Suprapubic skin (tissue), 3 donors: ENCODE results near the gene VAT1.

Source experiments
- CTCF ChIP-seq, 2 donors: fragments of 200-600 bp in 1 of 2; fragments of 450-650 bp in 1 of 2; sonication (generic) in 1 of 2; IDR thresholded peaks; one replicate each; pipeline ENCODE4 v1.5.1; 2016 to 2019; ENCODE audit warnings: antibody characterized with exemption in 2 of 2, mild to moderate bottlenecking in 1 of 2, moderate library complexity in 1 of 2
- EP300 ChIP-seq: sonication (generic); formaldehyde crosslinking; IDR thresholded peaks from one replicate; pipeline ENCODE4 v1.6.1; 2017; ENCODE audit warnings: antibody characterized with exemption
- POLR2A ChIP-seq, 2 donors: fragments of 450-650 bp; IDR thresholded peaks; one replicate each; pipeline ENCODE4 v1.6.1; 2017; ENCODE audit warnings: antibody characterized with exemption in 2 of 2, mild to moderate bottlenecking in 2 of 2, moderate library complexity in 2 of 2

GRCh38 chr17:43069368-43069898 lies 47.2 kb upstream of the VAT1 start:
- TF ChIP-seq CTCF (IDR thresholded peaks at IDR 0.05) (no peak), EP300 (no peak), POLR2A (IDR thresholded peaks at IDR 0.05) (no peak)
